GM12878 (cell line): ENCODE measurements around the gene RPS6KC1. TPM values are rescaled to one million over a fixed set of nuclear protein-coding genes. Genes with fewer than 3 reads are reported as not detected.
"Not testable (repeated sequence)": the region's sequence is repeated elsewhere in the genome, so short reads cannot be mapped to it uniquely, and the experiment has no call there.

ENCODE experiments used
- ATAC-seq: fragments of 200-7000 bp; cut with Tn5 transposase; 3 replicates; pipeline ENCODE4 v1.9.1; 2020; ENCODE audit warnings: mild to moderate bottlenecking, moderate library complexity
- BruUV-seq: library from RNA; stranded (reverse); fragments of 400-500 nt; replicated peaks from 2 replicates; lab custom pipeline; 2021; lab: Mats Ljungman, UMichigan
- CTCF ChIA-PET: fragments of 300-600 bp; sonication (Branson Sonifier 250); formaldehyde crosslinking; extraction: SDS; loops from one replicate; lab custom pipeline; 2021; ENCODE audit warnings: inconsistent platforms; lab: Yijun Ruan, JAX
- POLR2A ChIA-PET: fragments of 350-600 bp; formaldehyde crosslinking; extraction: SDS; loops from one replicate; lab custom pipeline; 2021; ENCODE audit warnings: inconsistent platforms; lab: Charles Lee
- RAD21 ChIA-PET: fragments of 300-600 bp; sonication (Branson Sonifier 250); formaldehyde crosslinking; loops from one replicate; lab custom pipeline; 2023; ENCODE audit warnings: antibody characterized with exemption; ENCODE audit not compliant: unreplicated experiment; lab: Charles Lee
- SMC1A ChIA-PET: fragments of 300-600 bp; sonication (Branson Sonifier 250); formaldehyde crosslinking; loops from one replicate; lab custom pipeline; 2023; ENCODE audit not compliant: unreplicated experiment, uncharacterized antibody; lab: Charles Lee
- DNase-seq: peaks from one replicate; pipeline ENCODE4 v3.0.0-alpha.2; 2011; ENCODE audit warnings: low read depth, low spot score
- FAIRE-seq: peaks from 3 replicates; lab custom pipeline; 2011; peaks lifted over from hg19 to GRCh38; lab: Jason Lieb, UNC
- H2AFZ ChIP-seq: 2 replicates; pipeline ENCODE4 v1.6.0; 2011; ENCODE audit warnings: low read depth, low read length, control low read depth; ENCODE audit not compliant: control insufficient read depth
- H3K27ac ChIP-seq: 2 replicates; pipeline ENCODE4 v1.5.1; 2011; ENCODE audit warnings: control low read depth; ENCODE audit not compliant: control insufficient read depth, insufficient read depth
- H3K27me3 ChIP-seq, 2 experiments: replicated peaks in 1 of 2; 2 replicates each; pipeline versions ENCODE4 v1.6.0 to v1.6.1; 2011; ENCODE audit warnings: low read length in 1 of 2; ENCODE audit not compliant: control insufficient read depth in 2 of 2, insufficient read depth in 2 of 2
- H3K36me3 ChIP-seq, 2 experiments: 2 replicates each; pipeline ENCODE4 v1.5.1; 2011; ENCODE audit warnings: low read length in 1 of 2; ENCODE audit not compliant: control insufficient read depth in 2 of 2, insufficient read depth in 2 of 2
- H3K4me1 ChIP-seq: 2 replicates; pipeline ENCODE4 v1.6.1; 2011; ENCODE audit warnings: mild to moderate bottlenecking, low read length, moderate library complexity, mixed read lengths; ENCODE audit not compliant: control insufficient read depth, insufficient read depth
- H3K4me2 ChIP-seq: 2 replicates; pipeline ENCODE4 v1.6.0; 2011; ENCODE audit warnings: control low read depth; ENCODE audit not compliant: control insufficient read depth, insufficient read depth
- H3K4me3 ChIP-seq: fragments of 200-600 bp; sonication (generic); 2 replicates; pipeline ENCODE4 v1.5.1; 2016
- H3K79me2 ChIP-seq: 2 replicates; pipeline ENCODE4 v1.6.0; 2011; ENCODE audit warnings: low read length; ENCODE audit not compliant: control insufficient read depth, insufficient read depth
- H3K9ac ChIP-seq: 2 replicates; pipeline ENCODE4 v1.8.0; 2011; ENCODE audit warnings: low read length, control low read depth, mixed read lengths; ENCODE audit not compliant: control insufficient read depth, insufficient read depth
- H3K9me3 ChIP-seq: replicated peaks from 3 replicates; pipeline ENCODE4 v1.5.1; 2011; ENCODE audit warnings: mild to moderate bottlenecking, low read length; ENCODE audit not compliant: control insufficient read depth, insufficient read depth
- H4K20me1 ChIP-seq: 2 replicates; pipeline ENCODE4 v1.6.0; 2011; ENCODE audit not compliant: control insufficient read depth, insufficient read depth
- BCLAF1 ChIP-seq: fragments of 450-650 bp; IDR thresholded peaks from 2 replicates; pipeline ENCODE4 v1.6.1; 2017; ENCODE audit warnings: antibody characterized with exemption, mild to moderate bottlenecking, moderate library complexity
- BMI1 ChIP-seq: fragments of 450-650 bp; IDR thresholded peaks from 2 replicates; pipeline ENCODE4 v1.6.1; 2016; ENCODE audit warnings: mild to moderate bottlenecking, moderate library complexity, borderline replicate concordance
- GATAD2B ChIP-seq: fragments of 450-650 bp; conservative IDR thresholded peaks from 2 replicates; pipeline ENCODE4 v1.6.1; 2017; ENCODE audit warnings: low read depth, mild to moderate bottlenecking, moderate library complexity
- MEF2B ChIP-seq: fragments of 450-650 bp; IDR thresholded peaks from 2 replicates; pipeline ENCODE4 v1.6.1; 2018; ENCODE audit warnings: mild to moderate bottlenecking, moderate library complexity; ENCODE audit not compliant: partially characterized antibody, poor library complexity, severe bottlenecking
- PKNOX1 ChIP-seq: fragments of 450-650 bp; IDR thresholded peaks from 2 replicates; pipeline ENCODE4 v1.6.1; 2016; ENCODE audit warnings: mild to moderate bottlenecking
- REST ChIP-seq: IDR thresholded peaks from 2 replicates; pipeline ENCODE4 v1.6.1; 2012; ENCODE audit warnings: mild to moderate bottlenecking, low read depth, low read length
- WGBS: methylation state at CpG from one replicate; pipeline ENCODE4 v1.1.6; 2016; ENCODE audit warnings: low lambda C conversion rate; ENCODE audit not compliant: insufficient replicate concordance, insufficient coverage; ENCODE audit errors: missing lambda C conversion rate; 5-methylcytosine and 5-hydroxymethylcytosine counted together
- in situ Hi-C: fragments of 300-500 bp; cut with MboI; formaldehyde crosslinking; loops from 9 replicates; pipeline ENCODE4 v1.14.3; 2018; ENCODE audit warnings: mixed read lengths
- intact Hi-C: fragments of 100-400 bp; cut with micrococcal nuclease; formaldehyde crosslinking; loops from one replicate; pipeline ENCODE4 v1.14.2; 2022; ENCODE audit not compliant: unreplicated experiment
- polyA plus RNA-seq, 11 experiments: library from polyadenylated mRNA; depleted of rRNA in 4 of 11; unstranded in 6 of 11; stranded (reverse) in 5 of 11; fragments of >200 nt; fragmentation: Nextera tagmentation in 4 of 11; fragmentation: Illumina TruSeq in 1 of 11; extraction: Ambion mirVana in 4 of 11; extraction: Trizol in 1 of 11; gene quantifications; 1 replicate in 1 of 11; 2 replicates in 10 of 11; pipeline versions ENCODE4 v1.2.1 to v1.2.3, GENCODE V29; 2011 to 2016; ENCODE audit warnings: inconsistent platforms in 2 of 11, missing spikeins in 2 of 11, low read depth in 1 of 11
- total RNA-seq, 4 experiments: library from RNA; depleted of rRNA in 3 of 4; stranded (reverse); fragments of >200 nt in 3 of 4; fragmentation: Illumina TruSeq in 1 of 4; extraction: Trizol in 1 of 4; gene quantifications; 2 replicates each; pipeline versions ENCODE4 v1.2.1 to v1.2.3, GENCODE V29; 2013 to 2021

RPS6KC1 gene
- total and polyA plus RNA-seq, 10 of the 15 experiments (the other 5 are each of a cell fraction or from before 2014, with no cell fraction given) = 2.9 to 17.3 (median 12.2) TPM

GRCh38 chr1:213148905-213149304 lies 97.9 kb downstream of the RPS6KC1 start (continued):
- TF ChIP-seq PKNOX1 (no peak), REST (no peak), BCLAF1 (no peak), MEF2B (no peak), BMI1 (no peak), GATAD2B (no peak)

- H3K36me3 ChIP-seq, H4K20me1 ChIP-seq, H3K27ac ChIP-seq, SMC1A ChIA-PET, H3K4me1 ChIP-seq, H3K4me3 ChIP-seq, CTCF ChIA-PET, in situ Hi-C loops, FAIRE-seq, DNase-seq, POLR2A ChIA-PET, BruUV-seq, intact Hi-C loops, RAD21 ChIA-PET, H3K9ac ChIP-seq, H3K9me3 ChIP-seq, ATAC-seq, H3K4me2 ChIP-seq, H3K27me3 ChIP-seq, H3K79me2 ChIP-seq, H2AFZ ChIP-seq: not testable (repeated sequence)
- no CpG with 5 or more reads among the region's 2 CpGs for WGBS
Observed at GRCh38 chr1:213150090-213150489, 99.0 kb downstream of the RPS6KC1 start.
